HG02588 (cell line): ENCODE measurements around the gene IL10RB.
A peak's percentile ranks its signal among the peaks of the same experiment; 100 is the strongest.
"Not testable (repeated sequence)": the region's sequence is repeated elsewhere in the genome, so short reads cannot be mapped to it uniquely, and the experiment has no call there.

ENCODE experiments used
- ATAC-seq: cut with Tn5 transposase; IDR thresholded peaks from one replicate; pipeline ENCODE4 v1.9.1; 2021; ENCODE audit warnings: mild to moderate bottlenecking, moderate library complexity; ENCODE audit not compliant: unreplicated experiment

IL10RB gene

GRCh38 chr21:33266050-33266788 is at the start of gene IL10RB:
IL10RB (plus strand) TSS chr21:33266367; CDS start chr21:33266466, 99 bp downstream.
- peak; percentile 41 for ATAC-seq

DNA sequence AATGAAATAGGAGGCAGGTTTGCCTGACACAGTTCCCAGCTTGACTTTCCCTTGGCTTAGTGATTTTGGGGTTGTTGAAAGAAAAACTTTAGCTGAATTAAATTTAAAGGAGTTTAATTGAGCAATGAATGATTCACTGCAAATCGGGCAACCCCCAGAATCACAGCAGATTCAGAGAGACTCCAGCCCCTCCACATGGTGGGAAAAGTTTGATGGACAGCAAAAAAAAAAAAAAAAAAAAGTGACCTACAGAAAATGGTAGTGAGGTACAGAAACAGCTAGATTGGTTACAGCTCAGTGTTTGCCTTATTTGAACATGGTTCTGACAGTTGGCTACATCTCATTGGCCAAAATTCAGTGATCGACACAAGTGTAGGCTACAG is 49.0 kb upstream of the IL10RB start:
- ATAC-seq = no peak

GRCh38 chr21:33219300-33219699 is 46.9 kb upstream of the IL10RB start:
- no peak for ATAC-seq

DNA sequence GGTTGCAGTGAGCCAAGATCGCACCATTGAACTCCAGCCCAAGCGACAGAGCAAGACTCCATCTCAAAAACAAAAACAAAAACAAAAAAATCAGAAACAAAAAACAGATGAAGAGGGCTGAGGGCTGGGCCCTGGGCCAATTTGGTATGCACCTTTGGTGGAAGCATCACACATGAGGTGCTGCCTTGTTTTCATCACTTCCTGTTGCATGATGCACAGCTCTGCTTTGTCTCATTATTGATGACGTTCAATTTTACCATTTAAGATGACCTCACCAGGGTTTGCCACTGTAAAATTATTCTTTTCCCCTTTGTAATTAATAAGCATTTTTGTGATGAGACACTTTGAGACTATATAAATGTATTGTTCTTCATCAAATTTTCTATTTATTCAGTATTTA is 46.2 kb upstream of the IL10RB start:
- no peak for ATAC-seq

DNA sequence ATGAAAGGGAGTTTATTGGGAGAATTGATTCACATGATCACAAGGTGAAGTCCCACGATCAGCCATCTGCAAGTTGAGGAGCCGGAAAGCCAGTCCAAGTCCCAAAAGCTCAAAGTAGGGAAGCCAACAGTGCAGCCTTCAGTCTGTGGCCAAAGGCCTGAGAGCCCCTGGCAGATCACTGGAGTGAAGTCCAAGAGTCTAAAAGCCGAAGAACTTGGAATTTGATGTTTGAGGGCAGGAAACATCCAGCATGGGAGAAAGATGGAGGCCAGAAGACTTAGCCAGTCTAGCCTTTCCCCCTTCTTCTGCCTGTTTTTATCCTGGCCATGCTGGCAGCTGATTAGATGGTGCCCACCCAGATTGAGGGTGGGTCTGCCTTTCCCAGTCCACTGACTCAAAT is 40.8 kb upstream of the IL10RB start:
- ATAC-seq = not testable (repeated sequence)

DNA sequence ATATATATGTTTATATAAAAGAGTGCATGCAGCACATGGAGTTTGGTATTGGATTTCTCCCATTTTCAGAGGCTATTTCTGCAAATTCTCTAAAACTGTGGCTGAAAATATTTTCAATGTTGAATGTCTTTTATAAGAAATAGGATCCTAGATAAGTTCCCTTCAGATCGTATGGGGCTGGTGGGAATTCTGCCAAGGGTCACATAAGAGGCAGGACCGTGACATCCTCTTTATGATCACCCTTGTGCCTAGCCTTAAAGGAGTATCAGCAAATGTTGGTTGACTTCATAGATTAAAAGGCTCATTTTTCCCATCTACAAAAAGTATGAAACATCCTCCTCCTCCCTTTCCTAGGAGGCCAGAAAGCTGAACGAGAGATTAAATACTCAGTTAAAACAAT is 37.7 kb upstream of the IL10RB start:
- no peak for ATAC-seq

- ATAC-seq = no peak
Observed at GRCh38 chr21:33229099-33229783, 36.9 kb upstream of the IL10RB start.

GRCh38 chr21:33229784-33230544 is 36.2 kb upstream of the IL10RB start, which contains the start of gene IFNAR2:
IFNAR2 (plus strand) TSS chr21:33229938; CDS start chr21:33241923, 11,985 bp downstream.
- peak; percentile 72 for ATAC-seq

DNA sequence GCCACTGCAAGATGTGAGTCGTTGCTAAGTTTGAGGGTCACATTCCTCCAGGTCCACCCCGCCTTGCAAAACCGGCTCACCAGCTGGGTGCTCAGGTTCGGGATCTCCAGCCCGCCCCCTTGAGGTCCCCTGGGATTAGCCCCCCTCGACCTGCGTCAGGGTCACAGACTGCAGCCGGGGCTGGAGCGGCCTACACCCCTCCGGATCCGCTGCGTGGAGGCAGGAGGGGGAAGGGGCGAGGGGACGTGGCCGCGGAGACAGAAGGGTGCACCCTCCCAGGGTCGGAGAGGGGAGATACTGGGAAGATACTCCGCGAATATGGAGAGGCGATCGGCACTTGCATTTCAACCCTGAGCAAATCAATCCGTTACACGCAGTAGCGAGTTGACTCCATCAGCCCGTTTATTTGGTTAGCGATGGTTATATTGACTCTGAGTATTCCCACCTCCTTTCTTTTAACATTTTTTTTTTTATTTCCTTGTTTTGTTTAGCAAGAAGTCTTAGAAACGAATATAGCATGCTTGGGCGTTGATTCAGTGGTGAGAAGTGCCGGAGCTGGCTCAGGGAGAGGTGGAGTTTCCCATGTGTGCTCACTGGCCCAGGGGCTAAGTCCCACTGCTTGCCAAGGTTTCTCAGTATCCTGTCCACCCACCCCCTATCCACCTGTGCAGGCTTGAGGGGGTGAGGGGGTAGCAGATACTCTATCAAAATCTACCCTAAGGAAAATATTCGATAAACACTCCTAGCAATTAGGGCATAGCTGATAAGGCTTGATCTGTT is 35.4 kb upstream of the IL10RB start:
- peak; percentile 38 for ATAC-seq

GRCh38 chr21:33231526-33231925 is 34.6 kb upstream of the IL10RB start:
- ATAC-seq = no peak

DNA sequence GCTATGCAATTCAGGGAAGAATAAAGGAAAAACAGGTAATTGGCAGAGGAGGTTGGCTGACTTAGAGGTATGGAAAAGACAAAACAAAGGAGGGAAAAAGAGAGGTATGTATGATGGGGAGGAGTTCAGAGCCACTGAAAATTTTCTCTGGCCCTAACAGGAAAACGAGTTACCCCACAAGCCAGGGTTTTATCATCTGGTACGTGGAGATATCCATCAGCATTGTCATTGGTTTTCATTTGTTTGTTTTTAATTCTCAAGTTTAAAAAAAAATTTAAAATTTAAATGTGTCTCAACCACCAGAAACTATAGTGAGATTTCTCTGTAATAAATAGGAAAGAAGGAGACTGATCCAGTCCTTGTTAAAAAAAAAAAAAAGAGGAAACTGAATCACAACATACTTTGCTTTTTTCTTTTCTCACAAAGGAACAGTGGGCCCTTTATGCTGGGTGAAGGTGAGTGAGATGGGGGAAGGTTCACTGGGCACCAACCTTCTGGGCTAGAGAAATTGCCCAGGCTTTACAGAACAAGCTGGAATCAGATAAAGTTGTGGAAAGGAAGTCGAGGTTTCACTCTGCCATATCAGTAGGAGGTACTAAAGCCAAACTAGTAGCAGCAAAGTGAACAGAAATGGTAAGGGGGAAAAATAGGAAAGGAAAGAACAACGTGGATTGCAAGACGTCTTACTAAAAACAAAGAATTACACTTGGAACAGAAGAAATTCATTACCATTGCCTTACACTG is 33.7 kb upstream of the IL10RB start:
- ATAC-seq = no peak

GRCh38 chr21:33234635-33235520 is 31.3 kb upstream of the IL10RB start:
- no peak for ATAC-seq

GRCh38 chr21:33236013-33236686 is 30.0 kb upstream of the IL10RB start:
- no peak for ATAC-seq

- no peak for ATAC-seq
Observed at GRCh38 chr21:33236766-33237165, 29.4 kb upstream of the IL10RB start.

- ATAC-seq = no peak
Observed at GRCh38 chr21:33237486-33237885, 28.7 kb upstream of the IL10RB start.

GRCh38 chr21:33238146-33238545 is 28.0 kb upstream of the IL10RB start:
- peak; percentile 18 for ATAC-seq

DNA sequence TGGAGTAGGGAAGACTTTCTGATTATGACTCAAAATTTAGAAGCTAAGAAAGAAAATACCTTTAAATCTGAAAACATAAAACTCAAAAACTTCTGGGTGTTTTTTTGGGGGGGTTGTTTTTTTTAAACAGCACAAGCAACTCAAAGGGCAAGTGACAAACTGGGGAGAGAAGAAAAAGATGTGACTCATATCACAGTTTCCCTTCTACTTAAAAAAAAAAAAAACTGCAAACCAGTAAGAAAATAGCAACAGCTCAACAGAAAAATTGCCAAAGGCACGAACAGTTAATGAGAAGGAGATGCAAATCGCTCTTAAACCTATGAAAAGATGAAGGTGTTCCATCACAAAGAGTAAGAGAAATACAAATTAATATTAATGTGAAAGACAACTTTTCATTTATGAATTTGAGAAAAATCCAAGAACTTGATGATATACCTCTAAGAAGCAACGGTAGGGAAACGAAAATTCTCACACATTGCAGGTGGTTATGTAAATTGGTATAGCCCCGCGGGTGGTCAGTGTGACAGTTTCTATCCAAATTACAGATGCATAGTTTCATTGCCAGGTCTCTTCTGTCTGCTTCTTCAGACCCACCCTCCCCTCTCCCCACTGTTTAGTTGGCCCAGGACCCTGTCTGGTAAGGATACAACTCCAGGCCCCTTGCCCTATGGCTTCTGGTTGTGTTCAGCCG is 27.5 kb upstream of the IL10RB start:
- peak; percentile 78 for ATAC-seq

GRCh38 chr21:33239559-33240127 is 26.5 kb upstream of the IL10RB start:
- ATAC-seq = not testable (repeated sequence)
